Measurements from ENCODE around the gene BTRC.
"Not testable (repeated sequence)": the region's sequence is repeated elsewhere in the genome, so short reads cannot be mapped to it uniquely, and the experiment has no call there.

Gene BTRC

DNA sequence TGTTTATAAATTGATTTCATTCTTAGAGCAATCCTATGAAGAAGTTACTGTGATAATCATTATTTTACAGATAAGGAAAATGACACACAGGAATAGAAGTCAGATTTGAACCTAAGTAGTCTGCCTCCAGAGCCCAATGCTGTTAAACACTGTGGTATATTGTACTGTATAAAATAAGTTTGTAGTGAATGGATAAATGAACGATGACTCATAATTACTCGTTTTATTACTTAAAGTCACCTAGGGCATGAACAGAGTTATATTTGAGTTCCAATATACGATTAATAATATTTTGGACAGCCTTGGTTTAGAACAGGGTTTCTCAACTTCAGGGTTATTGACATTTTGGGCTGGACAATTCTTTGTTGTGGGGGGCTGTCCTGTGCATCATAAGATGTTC lies 7.8 kb upstream of the BTRC start:
- DNase-seq (ENCODE audit: low read depth in 2 of 2), result no peak

DNA sequence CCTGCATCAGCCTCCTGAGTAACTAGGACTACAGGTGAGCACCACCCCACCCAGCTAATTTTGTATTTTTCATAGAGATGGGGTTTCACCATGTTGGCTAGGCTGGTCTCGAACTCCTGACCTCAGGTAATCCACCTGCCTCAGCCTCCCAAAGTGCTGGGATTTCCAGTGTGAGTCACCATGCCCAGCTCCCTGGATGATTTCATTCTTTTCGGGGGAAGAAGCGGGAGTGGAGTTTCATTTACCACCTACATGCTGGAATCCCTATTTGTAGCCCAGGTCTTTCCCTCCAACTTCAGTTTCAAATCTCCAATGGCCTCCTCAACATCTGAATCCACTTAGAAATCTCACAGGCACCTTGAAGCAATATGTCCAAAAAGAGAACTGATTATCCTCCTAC lies 2.9 kb upstream of the BTRC start:
- DNase-seq (ENCODE audit: low read depth in 2 of 2), result no peak

DNA sequence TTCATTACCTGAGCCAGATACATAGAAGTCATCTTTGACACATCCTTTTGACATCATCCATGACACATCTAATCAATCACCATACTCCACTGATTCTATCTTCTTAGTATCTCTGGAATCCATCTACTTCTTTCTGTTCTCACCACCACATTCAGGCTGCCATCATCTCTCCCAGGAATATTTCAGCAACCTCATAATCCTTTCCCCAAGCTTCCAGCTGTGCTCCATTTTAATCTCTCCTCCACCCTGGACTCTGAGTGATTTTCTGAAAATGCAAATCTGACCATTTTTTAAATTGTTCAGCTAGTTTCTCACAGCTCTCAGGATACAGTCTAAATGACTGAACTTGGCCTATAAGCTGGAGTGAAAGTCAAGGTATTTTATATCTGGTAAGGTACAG lies 2.5 kb upstream of the BTRC start:
- DNase-seq (ENCODE audit: low read depth in 2 of 2), result no peak

DNA sequence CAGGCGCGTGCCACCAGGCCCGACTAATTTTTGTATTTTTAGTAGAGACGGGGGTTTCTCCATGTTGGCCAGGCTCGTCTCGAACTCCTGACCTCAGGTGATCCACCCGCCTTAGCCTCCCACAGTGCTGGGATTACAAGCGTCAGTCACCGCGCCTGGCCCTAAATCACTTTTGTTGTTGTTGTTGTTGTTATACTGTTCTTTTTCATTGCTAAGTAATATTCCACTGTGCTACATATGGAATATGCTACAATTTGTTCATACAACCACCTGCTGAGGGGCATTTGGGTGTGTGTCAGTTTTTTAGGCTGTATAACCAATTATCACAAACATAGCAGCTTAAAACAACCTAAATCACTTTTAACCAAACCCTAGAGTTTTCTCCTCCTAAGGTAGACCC lies 1.1 kb upstream of the BTRC start:
- DNase-seq (ENCODE audit: low read depth in 2 of 2), result not testable (repeated sequence)

DNA sequence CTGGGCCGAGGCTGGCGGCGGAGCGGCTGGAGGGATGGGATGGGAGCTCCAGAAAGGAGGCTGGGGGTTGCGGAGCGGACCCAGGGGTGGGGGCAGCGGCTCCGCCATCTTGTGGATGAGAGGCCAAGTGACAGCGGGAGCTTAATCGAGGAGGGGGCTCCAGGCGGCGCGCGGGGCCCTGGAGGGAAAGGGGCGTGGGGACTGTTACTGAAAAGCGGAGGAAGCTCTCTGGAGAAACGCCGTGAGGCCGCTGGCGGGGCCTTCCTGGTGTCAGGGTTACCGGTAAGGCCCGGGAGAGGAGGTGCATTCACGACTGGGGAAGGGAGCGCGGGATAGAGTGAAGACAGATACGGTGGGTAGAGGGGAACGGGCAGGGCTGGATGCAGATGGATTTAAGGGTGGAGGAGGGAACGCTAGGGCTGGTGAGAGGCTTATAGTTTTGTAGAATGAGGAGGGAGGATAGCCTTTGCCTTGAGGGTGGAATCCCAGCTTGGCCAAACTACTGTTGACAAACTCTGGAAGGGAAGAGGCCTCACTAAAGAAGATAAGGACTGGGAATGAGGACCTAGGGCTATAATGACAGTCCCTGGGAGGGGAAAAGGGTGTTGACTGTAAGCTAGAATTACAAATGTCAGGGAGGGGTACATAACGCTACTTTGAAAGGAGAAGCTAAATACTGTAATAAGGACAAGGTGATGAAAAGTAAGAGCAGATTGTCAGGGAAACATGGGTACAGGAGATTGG lies 535 bp downstream of the BTRC start:
- DNase-seq (ENCODE audit: low read depth in 2 of 2), result peak in 1 of 2 experiments; percentile 3

DNA sequence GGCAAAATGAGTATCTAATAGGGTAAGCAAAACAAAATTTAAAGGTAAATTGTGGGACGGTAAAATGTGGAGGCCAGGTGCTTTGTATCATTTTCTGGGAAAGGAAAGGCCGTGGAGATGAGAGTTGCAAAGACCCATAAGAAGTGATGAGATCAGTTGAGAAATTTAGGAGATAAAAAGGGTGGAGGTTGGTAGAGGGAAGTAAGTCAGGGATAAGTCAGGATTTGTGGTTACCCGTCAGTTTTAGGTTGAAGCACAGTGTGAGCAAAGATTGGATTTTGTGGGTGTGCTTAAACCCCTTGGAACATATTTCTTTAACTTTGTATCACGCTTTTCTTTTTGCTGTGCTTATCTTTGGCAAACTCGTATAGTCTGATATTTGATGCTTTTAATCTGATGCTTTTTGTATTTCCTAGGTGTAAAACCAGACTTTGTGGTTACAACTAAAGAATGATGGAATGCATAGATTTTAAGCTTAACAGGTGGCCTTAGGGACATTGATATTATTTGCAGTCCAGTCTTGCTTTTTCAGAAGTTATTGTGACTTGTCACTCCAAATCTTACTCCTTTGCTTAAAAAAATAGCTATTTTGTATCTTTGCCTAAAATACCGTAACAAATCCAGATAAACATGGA lies 1.2 kb downstream of the BTRC start:
- DNase-seq (ENCODE audit: low read depth in 2 of 2), result no peak

DNA sequence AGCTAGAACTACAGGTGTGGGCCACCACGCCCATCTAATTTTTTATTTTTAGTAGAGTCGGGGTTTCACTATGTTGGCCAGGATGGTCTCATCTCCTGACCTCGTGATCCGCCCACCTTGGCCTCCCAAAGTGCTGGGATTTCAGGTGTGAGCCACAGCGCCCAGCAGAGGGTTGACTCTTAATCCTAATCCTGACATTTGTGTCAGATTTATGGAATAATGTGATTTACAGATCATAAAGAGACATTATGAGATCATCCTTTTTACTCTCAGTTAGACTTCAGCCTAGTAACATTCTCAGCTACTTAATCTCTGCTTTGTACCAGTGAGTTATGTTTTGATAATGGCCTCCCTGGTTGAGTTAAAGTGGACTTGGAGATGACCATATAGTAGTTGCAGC lies 2.2 kb downstream of the BTRC start:
- no peak for DNase-seq (ENCODE audit: low read depth in 2 of 2)

DNA sequence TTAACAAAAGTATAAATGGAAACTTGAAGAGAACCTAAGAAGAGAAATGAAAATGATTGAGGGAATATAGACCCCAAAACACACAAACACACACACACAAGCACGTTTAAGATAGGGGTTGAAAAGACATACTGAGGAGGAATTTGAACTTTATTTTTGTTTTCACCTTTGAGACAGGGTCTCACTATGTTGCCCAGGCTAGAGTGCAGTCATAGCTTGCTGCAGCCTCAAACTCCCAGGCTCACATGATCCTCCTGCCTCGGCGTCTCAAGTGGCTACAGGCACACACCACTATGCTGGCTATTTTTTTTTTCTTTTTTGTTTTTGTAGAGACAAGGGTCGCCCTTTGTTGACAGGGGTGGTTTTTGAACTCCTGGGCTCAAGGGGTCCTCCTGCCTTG lies 4.0 kb downstream of the BTRC start:
- no peak for DNase-seq (ENCODE audit: low read depth in 2 of 2)

DNA sequence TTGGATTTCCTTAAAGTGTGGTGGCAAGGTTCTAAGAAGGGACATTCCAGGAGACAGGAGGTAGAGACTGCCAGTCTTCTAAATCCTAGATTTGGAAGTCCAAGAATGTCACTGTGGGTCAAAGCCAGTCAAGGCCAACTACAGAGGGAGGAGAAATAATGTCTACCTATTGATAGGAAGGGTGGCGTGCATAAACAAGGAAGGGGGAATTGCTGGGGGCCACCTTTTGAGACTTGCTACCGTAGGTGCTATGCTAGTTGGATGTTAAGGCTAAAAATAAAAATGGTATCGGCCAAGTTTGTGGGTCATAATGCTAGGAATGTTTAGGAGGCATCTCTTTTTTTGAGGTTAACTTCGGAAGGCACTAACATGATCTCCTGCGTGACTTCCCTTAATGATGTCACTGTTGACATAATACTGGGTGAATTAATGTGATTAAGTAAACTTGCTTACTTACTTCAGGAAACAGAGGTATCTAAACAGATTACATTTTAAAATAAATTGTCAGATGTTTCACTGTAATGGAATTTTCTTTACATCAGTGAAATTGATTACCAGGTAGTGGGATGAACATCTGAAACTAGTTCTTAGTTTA lies 4.8 kb downstream of the BTRC start:
- no peak for DNase-seq (ENCODE audit: low read depth in 2 of 2)

DNA sequence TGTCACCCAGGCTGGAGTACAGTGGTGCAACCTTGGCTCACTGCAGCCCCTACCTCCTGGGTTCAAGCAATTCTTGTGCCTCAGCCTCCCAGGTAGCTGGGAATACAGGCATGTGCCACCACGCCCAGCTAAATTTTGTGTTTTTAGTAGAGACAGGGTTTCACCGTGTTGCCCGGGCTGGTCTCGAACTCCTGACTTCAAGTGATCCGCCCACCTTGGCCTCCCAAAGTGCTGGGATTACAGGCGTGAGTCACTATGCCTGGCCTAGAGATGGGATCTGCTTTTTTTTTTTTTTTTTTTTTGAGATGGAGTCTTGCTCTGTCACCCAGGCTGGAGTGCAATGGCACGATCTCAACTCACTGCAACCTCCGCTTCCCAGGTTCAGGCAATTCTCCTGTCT lies 6.1 kb downstream of the BTRC start:
- DNase-seq (ENCODE audit: low read depth in 2 of 2), result not testable (repeated sequence)

DNA sequence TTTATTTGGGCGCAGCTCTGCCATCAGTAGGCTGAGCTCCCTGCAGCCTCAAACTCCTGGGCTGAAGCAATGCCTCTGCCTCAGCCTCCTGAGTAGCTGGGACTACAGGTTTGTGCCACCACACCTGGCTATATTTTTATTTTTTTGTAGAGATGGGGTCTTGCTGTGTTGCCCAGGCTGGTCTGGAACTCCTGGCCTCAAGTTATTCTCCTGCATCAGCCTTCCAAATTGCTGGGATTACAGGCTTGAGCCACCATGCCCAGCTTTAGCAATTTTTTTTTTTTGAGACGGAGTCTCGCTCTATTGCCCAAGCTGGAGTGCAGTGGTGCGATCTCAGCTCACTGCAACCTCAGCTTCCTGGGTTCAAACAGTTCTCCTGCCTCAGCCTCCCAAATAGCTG lies 6.9 kb downstream of the BTRC start:
- DNase-seq (ENCODE audit: low read depth in 2 of 2), result not testable (repeated sequence)

DNA sequence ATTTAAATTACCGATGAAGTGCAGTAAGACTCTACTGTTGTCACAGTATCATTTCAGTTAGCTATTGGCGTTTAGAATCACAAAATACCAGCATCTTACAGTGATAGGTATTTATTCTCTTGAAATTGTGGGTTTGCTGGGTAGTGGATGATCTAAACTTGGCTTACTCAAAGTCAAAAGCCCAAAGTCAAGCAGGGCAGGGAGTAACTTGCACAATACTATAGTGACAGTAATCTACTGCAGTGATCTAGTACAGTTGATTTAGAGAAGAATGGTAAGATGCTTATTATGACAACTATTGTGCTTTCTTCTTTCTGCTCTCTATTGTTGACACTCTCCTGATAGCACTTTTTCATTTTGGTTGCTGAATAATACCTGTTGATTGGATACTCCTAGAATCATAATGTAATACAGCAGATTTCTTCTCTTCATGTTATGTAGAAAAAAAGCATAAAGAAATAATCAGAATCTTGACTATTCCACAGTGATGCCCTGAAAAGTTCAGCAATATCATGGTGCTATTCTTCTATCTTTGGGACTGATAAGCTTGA lies 10.0 kb downstream of the BTRC start:
- no peak for DNase-seq (ENCODE audit: low read depth in 2 of 2)

DNA sequence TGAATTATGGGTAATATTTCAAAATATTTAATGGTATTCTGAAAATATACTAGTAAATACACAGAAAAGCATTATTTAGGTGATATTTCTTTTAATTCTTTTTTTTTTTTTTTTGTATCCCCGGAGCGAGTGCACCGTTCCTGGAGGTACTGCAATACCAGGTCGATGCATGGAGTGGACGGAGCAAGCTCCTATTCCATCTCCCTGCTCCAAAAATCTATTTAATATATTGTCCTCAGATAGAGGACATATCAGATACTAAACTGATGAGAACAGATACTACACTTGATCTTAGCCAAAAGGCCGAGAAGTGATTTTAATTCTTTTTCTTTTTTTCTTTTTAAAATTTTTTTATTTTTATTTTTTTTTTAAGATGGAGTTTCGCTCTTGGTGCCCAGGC lies 10.8 kb downstream of the BTRC start:
- no peak for DNase-seq (ENCODE audit: low read depth in 2 of 2)

DNA sequence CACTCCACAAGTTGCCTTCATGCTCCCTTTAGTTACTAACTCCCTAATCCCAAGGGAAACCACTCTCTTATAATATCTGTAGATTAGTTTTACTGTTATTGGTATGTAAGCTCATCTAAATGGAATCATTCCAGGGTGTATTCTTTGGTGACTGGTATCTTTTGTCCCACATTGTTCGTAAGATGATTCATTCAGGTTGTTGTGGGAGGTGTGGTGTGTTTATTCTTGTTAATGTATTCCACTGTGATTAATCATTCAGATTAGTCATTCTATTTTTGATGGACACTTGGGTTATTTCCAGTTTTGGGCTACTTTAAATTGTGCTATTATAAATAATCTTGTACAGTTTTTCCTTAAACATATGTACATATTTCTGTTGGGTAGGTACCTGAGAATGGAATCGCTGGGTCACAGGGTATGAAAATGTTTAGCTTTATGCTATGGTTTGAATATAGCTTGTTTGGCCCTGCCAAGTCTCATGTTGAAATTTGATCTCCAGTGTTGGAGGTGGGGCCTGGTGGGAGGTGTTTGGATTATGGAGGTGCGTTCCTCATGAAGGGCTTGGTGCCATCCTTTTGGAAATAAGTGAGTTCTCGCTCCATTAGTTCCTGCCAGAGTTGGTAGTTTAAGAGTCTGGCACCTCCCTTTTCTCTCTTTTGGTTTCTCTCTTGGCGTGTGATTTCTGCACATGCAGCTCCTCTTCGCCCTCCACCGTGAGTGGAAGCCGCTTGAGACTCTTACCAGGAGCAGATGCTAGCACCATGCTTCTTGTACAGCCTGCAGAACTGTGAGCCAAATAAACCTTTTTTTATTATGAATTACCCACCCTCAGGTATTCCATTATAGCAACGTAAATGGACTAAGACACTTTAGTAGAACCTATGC lies 13.8 kb downstream of the BTRC start:
- DNase-seq (ENCODE audit: low read depth in 2 of 2), result peak; percentile 21 to 23

DNA sequence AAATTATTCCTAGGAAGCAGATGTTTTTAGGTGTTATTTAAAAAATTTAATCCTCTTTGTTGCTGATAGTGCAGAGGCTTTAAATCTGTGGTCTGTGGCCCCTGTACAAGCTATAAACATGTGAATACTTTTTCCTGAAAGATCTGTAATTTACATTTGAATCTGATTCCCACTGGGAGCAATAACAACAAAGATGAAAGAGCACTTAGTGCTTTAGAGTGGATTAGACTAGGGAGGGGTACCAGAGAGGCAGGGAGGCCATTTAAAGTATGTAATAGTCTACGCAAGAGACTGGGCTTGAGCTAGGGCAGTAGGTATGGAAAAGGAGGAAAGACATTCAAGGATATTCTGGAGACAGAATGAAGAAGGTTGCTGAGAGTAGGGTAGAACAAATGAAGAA lies 19.1 kb downstream of the BTRC start:
- no peak for DNase-seq (ENCODE audit: low read depth in 2 of 2)

DNA sequence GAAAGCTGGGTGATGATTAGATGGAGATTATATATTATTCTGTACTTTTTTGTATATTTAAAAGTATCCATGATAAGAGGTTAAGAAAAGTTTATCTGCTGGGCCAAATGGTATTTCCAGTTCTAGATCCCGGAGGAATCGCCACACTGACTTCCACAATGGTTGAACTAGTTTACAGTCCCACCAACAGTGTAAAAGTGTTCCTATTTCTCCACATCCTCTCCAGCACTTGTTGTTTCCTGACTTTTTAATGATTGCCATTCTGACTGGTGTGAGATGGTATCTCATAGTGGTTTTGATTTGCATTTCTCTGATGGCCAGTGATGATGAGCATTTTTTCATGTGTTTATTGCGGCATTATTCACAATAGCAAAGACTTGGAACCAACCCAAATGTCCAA lies 20.0 kb downstream of the BTRC start:
- DNase-seq (ENCODE audit: low read depth in 2 of 2), result not testable (repeated sequence)

DNA sequence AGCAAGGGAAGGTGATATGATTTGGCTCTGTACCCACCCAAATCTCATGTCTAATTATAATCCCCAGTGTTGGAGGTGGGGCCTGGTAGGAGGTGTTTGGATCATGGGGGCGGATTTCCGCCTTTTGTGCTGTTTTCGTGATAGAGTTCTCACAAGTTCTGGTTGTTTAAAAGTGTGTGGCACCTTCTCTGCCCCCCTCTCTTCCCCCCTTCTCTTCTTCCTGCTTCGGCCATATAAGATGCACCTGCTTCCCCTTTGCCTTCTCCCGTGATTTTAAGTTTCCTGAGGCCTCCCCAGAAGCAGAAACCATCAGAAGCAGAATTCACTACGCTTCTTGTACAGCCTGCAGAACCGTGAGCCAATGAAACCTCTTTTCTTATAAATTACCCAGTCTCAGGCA lies 21.1 kb downstream of the BTRC start:
- no peak for DNase-seq (ENCODE audit: low read depth in 2 of 2)

DNA sequence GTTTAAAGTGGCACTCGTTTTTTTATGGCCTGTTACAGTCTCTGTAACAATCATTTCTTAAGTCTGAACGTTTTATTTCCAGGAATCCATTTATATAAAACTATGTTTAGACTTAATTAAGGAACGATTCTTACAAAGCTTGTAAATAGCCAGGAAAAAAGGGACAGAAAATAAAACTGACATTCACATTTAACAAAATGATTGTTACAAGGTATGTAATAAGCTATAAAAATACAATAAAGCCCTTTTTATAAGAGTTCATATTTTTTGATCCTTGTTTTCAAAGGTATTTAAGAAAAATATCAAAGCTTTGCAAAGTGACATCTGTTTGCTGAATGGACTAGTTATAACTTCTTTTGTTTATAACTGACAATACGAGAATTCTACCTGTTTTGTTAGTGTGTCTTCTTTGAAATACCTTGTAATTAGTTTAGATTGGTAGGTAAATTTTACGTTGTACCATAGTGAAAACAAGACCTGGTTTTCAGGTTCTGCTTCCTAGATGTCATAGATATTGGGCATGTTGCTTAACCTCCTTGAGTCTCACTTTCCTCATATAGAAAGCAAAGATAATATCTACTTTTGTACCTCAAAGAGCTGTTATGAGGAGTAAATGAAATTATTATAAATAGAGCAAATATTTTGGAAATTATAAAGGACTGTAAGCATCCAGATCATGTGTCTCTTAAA lies 25.8 kb downstream of the BTRC start:
- DNase-seq (ENCODE audit: low read depth in 2 of 2), result no peak

DNA sequence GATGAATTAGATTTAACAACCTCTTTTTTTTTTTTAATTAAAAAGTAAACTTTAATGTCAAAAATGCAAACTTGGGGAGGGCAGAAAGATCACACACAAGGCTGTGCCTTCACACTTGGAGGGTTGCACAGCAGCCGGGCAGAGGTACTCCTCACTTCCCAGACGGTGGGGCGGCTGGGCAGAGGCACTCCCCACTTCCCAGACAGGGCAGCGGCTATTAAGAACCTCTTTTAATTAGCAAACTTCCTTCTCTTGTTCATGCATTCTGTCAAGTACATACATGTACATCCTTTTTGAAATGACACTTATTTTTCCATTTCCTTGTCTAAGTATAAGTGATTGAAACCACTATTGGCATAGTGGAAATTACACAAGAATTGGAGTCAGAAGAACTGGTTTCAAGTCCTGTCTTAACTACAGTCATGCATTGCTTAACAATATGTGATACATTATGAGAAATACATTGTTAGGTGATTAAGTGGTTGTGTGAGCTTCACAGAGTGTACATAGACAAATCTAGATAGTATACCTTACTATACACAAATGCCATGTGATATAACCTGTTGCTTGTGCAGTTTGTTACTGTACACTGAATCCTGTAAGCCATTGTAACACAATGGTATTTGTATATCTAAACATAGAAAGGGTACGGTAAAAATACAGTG lies 26.5 kb downstream of the BTRC start:
- no peak for DNase-seq (ENCODE audit: low read depth in 2 of 2)

DNA sequence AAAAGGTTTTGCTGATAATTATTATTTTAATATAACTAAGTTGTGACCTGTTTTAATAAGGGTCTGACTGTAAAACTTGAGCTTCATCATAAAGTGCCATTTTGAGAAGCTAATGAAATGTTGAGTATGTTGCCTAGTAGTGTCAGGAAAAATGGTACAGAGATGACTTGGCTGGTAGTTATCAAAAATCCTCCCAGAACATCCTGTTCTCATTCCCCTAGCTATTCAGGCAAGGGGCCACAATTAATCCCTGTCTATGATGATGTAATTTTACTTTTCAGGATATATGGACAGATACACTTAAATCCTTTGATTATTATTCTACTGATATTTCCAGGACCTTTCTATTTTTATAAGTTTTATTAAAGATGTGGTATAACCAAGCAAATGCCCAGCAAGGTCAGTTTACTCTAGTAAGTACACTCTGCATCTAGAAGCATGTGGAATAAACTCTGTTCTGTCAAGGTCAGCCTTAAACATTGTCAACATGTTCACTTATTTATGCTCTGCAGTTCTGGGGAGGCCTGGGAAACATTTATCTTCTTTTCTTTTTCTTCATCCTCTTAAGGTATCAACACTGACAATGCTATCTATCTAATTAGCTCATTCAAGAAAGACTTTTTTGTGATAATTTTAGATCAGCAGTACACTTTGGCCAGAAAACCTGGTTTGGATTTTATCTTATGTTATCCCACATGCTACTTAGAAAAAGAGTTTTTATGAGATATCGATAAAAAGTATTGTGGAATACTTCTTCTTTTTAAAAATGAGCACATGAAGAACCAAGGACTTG lies 32.1 kb downstream of the BTRC start:
- no peak for DNase-seq (ENCODE audit: low read depth in 2 of 2)
